Right atrium auricular region (tissue), 2 donors: Measurements from ENCODE around the gene MS4A18. TPM values are rescaled to one million over a fixed set of nuclear protein-coding genes. Genes with fewer than 3 reads are reported as not detected.

Source experiments
- DNase-seq: peaks from one replicate; pipeline ENCODE4 v3.0.0-alpha.2; 2019; ENCODE audit warnings: low spot score
- H3K27ac ChIP-seq, 2 donors: fragments of 200-600 bp; sonication (generic); 1 replicate in 1 of 2; 2 replicates in 1 of 2; pipeline ENCODE4 v1.5.1; 2016 to 2019
- H3K27me3 ChIP-seq, 2 donors: fragments of 200-600 bp; sonication (generic); one replicate each; pipeline versions ENCODE4 v1.5.1 to v1.6.0; 2017 to 2019
- H3K36me3 ChIP-seq: fragments of 200-600 bp; sonication (generic); one replicate; pipeline ENCODE4 v1.5.1; 2016
- H3K4me1 ChIP-seq, 2 donors: fragments of 200-600 bp; sonication (generic); one replicate each; pipeline versions ENCODE4 v1.5.1 to v1.6.0; 2017 to 2019
- H3K4me3 ChIP-seq, 2 donors: fragments of 200-600 bp; sonication (generic); 1 replicate in 1 of 2; 2 replicates in 1 of 2; pipeline ENCODE4 v1.5.1; 2017 to 2019; ENCODE audit warnings: mild to moderate bottlenecking in 1 of 2, moderate library complexity in 1 of 2
- H3K9me3 ChIP-seq, 2 donors: fragments of 200-600 bp; sonication (generic); one replicate each; pipeline ENCODE4 v1.5.1; 2019
- CTCF ChIP-seq, 2 donors: fragments of 200-600 bp; sonication (generic); IDR thresholded peaks; one replicate each; pipeline ENCODE4 v1.5.1; 2019; ENCODE audit warnings: antibody characterized with exemption in 2 of 2
- total RNA-seq, 2 donors: library from RNA; depleted of rRNA; stranded (reverse); fragments of >200 nt; gene quantifications; one replicate each; pipeline ENCODE4 v1.1.0, GENCODE V29; 2016

Gene MS4A18
- total RNA-seq, 2 donors from 2014 or later, result not detected

GRCh38 chr11:60741421-60741820 is 16.9 kb downstream of the MS4A18 start:
- Histone ChIP-seq H3K27me3 (no peaks in the 10 kb centered on the region), H3K9me3 (peaks cover 0 to 21% of the 10 kb centered on the region in 2 donors), H3K4me3 (no peak overlapping the region), H3K4me1 (no peaks in the 10 kb centered on the region), H3K27ac (no peak overlapping the region), H3K36me3 (no peaks in the 10 kb centered on the region)
- no peak for DNase-seq
- TF ChIP-seq CTCF (IDR thresholded peaks at IDR 0.05), result no peak

- H3K27me3 ChIP-seq, result no peaks in the 10 kb centered on the region
- TF ChIP-seq CTCF (IDR thresholded peaks at IDR 0.05), result no peak
- H3K9me3 ChIP-seq, result peaks cover 0 to 21% of the 10 kb centered on the region in 2 donors
- no peak overlapping the region for H3K4me3 ChIP-seq
- H3K4me1 ChIP-seq, result no peaks in the 10 kb centered on the region
- H3K36me3 ChIP-seq, result no peaks in the 10 kb centered on the region
- DNase-seq, result no peak
- no peak overlapping the region for H3K27ac ChIP-seq
Measured at GRCh38 chr11:60743058-60743457, 18.5 kb downstream of the MS4A18 start.

GRCh38 chr11:60744114-60744513 is 19.6 kb downstream of the MS4A18 start:
- TF ChIP-seq CTCF (IDR thresholded peaks at IDR 0.05), result no peak
- no peak overlapping the region for H3K4me3 ChIP-seq

GRCh38 chr11:60747359-60747873 is 22.9 kb downstream of the MS4A18 start:
- no peaks in the 10 kb centered on the region for H3K36me3 ChIP-seq
- H3K9me3 ChIP-seq, result peaks cover 0 to 7% of the 10 kb centered on the region in 2 donors
- H3K27me3 ChIP-seq, result no peaks in the 10 kb centered on the region
- H3K4me1 ChIP-seq, result no peaks in the 10 kb centered on the region
- no peak overlapping the region for H3K27ac ChIP-seq
- no peak for DNase-seq
- TF ChIP-seq CTCF (IDR thresholded peaks at IDR 0.05), result no peak
- no peak overlapping the region for H3K4me3 ChIP-seq

More at GRCh38 chr11:60744114-60744513, 19.6 kb downstream of the MS4A18 start:
- H3K27ac ChIP-seq, result no peak overlapping the region
- H3K36me3 ChIP-seq, result no peaks in the 10 kb centered on the region
- no peaks in the 10 kb centered on the region for H3K27me3 ChIP-seq
- DNase-seq, result no peak
- H3K4me1 ChIP-seq, result no peaks in the 10 kb centered on the region
- H3K9me3 ChIP-seq, result peaks cover 0 to 21% of the 10 kb centered on the region in 2 donors

- H3K27ac ChIP-seq, result no peak overlapping the region
- H3K27me3 ChIP-seq, result no peaks in the 10 kb centered on the region
- no peaks in the 10 kb centered on the region for H3K4me1 ChIP-seq
- peaks cover 0 to 5% of the 10 kb centered on the region in 2 donors for H3K9me3 ChIP-seq
- no peak for TF ChIP-seq CTCF (IDR thresholded peaks at IDR 0.05)
- DNase-seq, result no peak
- no peaks in the 10 kb centered on the region for H3K36me3 ChIP-seq
- H3K4me3 ChIP-seq, result no peak overlapping the region
Measured at GRCh38 chr11:60748225-60748624, 23.7 kb downstream of the MS4A18 start.

- no peaks in the 10 kb centered on the region for H3K36me3 ChIP-seq
- no peaks in the 10 kb centered on the region for H3K27me3 ChIP-seq
- DNase-seq, result no peak
- no peak for TF ChIP-seq CTCF (IDR thresholded peaks at IDR 0.05)
- no peak overlapping the region for H3K4me3 ChIP-seq
- no peak overlapping the region for H3K27ac ChIP-seq
- no peaks in the 10 kb centered on the region for H3K4me1 ChIP-seq
- peaks cover 0 to 5% of the 10 kb centered on the region in 2 donors for H3K9me3 ChIP-seq
Measured at GRCh38 chr11:60748821-60749220, 24.3 kb downstream of the MS4A18 start.
